Right atrium auricular region (tissue), 2 donors: ENCODE results near the gene DMAC1. TPM values are rescaled to one million over a fixed set of nuclear protein-coding genes. Genes with fewer than 3 reads are reported as not detected.

Experiments
- DNase-seq: peaks from one replicate; pipeline ENCODE4 v3.0.0-alpha.2; 2019; ENCODE audit warnings: low spot score
- H3K27ac ChIP-seq, 2 donors: fragments of 200-600 bp; sonication (generic); 1 replicate in 1 of 2; 2 replicates in 1 of 2; pipeline ENCODE4 v1.5.1; 2016 to 2019
- H3K27me3 ChIP-seq, 2 donors: fragments of 200-600 bp; sonication (generic); one replicate each; pipeline versions ENCODE4 v1.5.1 to v1.6.0; 2017 to 2019
- H3K36me3 ChIP-seq: fragments of 200-600 bp; sonication (generic); one replicate; pipeline ENCODE4 v1.5.1; 2016
- H3K4me1 ChIP-seq, 2 donors: fragments of 200-600 bp; sonication (generic); one replicate each; pipeline versions ENCODE4 v1.5.1 to v1.6.0; 2017 to 2019
- H3K4me3 ChIP-seq, 2 donors: fragments of 200-600 bp; sonication (generic); 1 replicate in 1 of 2; 2 replicates in 1 of 2; pipeline ENCODE4 v1.5.1; 2017 to 2019; ENCODE audit warnings: mild to moderate bottlenecking in 1 of 2, moderate library complexity in 1 of 2
- H3K9me3 ChIP-seq, 2 donors: fragments of 200-600 bp; sonication (generic); one replicate each; pipeline ENCODE4 v1.5.1; 2019
- CTCF ChIP-seq, 2 donors: fragments of 200-600 bp; sonication (generic); IDR thresholded peaks; one replicate each; pipeline ENCODE4 v1.5.1; 2019; ENCODE audit warnings: antibody characterized with exemption in 2 of 2
- total RNA-seq, 2 donors: library from RNA; depleted of rRNA; stranded (reverse); fragments of >200 nt; gene quantifications; one replicate each; pipeline ENCODE4 v1.1.0, GENCODE V29; 2016

Gene DMAC1
- total RNA-seq, 2 donors from 2014 or later, result 21.0 to 30.7 TPM

- H3K9me3 ChIP-seq, result no peaks in the 10 kb centered on the region
- H3K27me3 ChIP-seq, result no peaks in the 10 kb centered on the region
- no peak overlapping the region for H3K27ac ChIP-seq
- H3K4me1 ChIP-seq, result peaks cover 0 to 7% of the 10 kb centered on the region in 2 donors
- H3K36me3 ChIP-seq, result no peaks in the 10 kb centered on the region
- H3K4me3 ChIP-seq, result no peak overlapping the region
- no peak for DNase-seq
- no peak for TF ChIP-seq CTCF (IDR thresholded peaks at IDR 0.05)
These were observed 17.0 kb downstream of the DMAC1 start for GRCh38 chr9:7782400-7783120.

- Histone ChIP-seq H3K27ac (no peak overlapping the region), H3K9me3 (no peaks in the 10 kb centered on the region), H3K4me1 (peaks cover 0 to 7% of the 10 kb centered on the region in 2 donors), H3K4me3 (no peak overlapping the region), H3K27me3 (no peaks in the 10 kb centered on the region), H3K36me3 (no peaks in the 10 kb centered on the region)
- TF ChIP-seq CTCF (IDR thresholded peaks at IDR 0.05), result no peak
- no peak for DNase-seq
These were observed 19.2 kb downstream of the DMAC1 start for GRCh38 chr9:7780261-7780988.

GRCh38 chr9:7778851-7779600, 20.6 kb downstream of the DMAC1 start:
- Histone ChIP-seq H3K27me3 (no peaks in the 10 kb centered on the region), H3K27ac (no peak overlapping the region), H3K36me3 (no peaks in the 10 kb centered on the region), H3K4me1 (peaks cover 0 to 7% of the 10 kb centered on the region in 2 donors), H3K4me3 (no peak overlapping the region), H3K9me3 (no peaks in the 10 kb centered on the region)
- no peak for DNase-seq
- no peak for TF ChIP-seq CTCF (IDR thresholded peaks at IDR 0.05)

GRCh38 chr9:7777771-7778170, 21.8 kb downstream of the DMAC1 start:
- peaks cover 0 to 7% of the 10 kb centered on the region in 2 donors for H3K4me1 ChIP-seq

GRCh38 chr9:7770111-7770510, 29.5 kb downstream of the DMAC1 start:
- no peak for TF ChIP-seq CTCF (IDR thresholded peaks at IDR 0.05)
- H3K4me1 ChIP-seq, result no peaks in the 10 kb centered on the region
- no peaks in the 10 kb centered on the region for H3K27me3 ChIP-seq
- no peak overlapping the region for H3K4me3 ChIP-seq
- H3K9me3 ChIP-seq, result no peaks in the 10 kb centered on the region
- no peaks in the 10 kb centered on the region for H3K36me3 ChIP-seq
- H3K27ac ChIP-seq, result no peak overlapping the region
- no peak for DNase-seq

More at GRCh38 chr9:7777771-7778170, 21.8 kb downstream of the DMAC1 start:
- no peak for DNase-seq
- no peaks in the 10 kb centered on the region for H3K36me3 ChIP-seq
- H3K9me3 ChIP-seq, result no peaks in the 10 kb centered on the region
- TF ChIP-seq CTCF (IDR thresholded peaks at IDR 0.05), result no peak
- H3K4me3 ChIP-seq, result no peak overlapping the region
- no peaks in the 10 kb centered on the region for H3K27me3 ChIP-seq
- no peak overlapping the region for H3K27ac ChIP-seq
